Mesendoderm (in vitro differentiated cells): ENCODE data around the gene BRD3OS.
A peak's percentile ranks its signal among the peaks of the same experiment; 100 is the strongest.

Source experiments
- DNase-seq: peaks from one replicate; pipeline ENCODE4 v3.0.0; 2013
- H2AK5ac ChIP-seq: 2 replicates; pipeline ENCODE4 v1.6.1; 2013; ENCODE audit warnings: low read length, inconsistent platforms
- H2BK120ac ChIP-seq: 2 replicates; pipeline ENCODE4 v1.6.1; 2013; ENCODE audit warnings: low read depth, mild to moderate bottlenecking, low read length, moderate library complexity, mixed read lengths
- H2BK15ac ChIP-seq: replicated peaks from 2 replicates; pipeline ENCODE4 v1.6.1; 2013; ENCODE audit warnings: low read depth, mild to moderate bottlenecking, moderate library complexity
- H2BK5ac ChIP-seq: 2 replicates; pipeline ENCODE4 v1.6.1; 2013; ENCODE audit warnings: low read length, inconsistent platforms
- H3K18ac ChIP-seq: 2 replicates; pipeline ENCODE4 v1.6.1; 2013; ENCODE audit warnings: mild to moderate bottlenecking, low read length, mixed read lengths
- H3K23ac ChIP-seq: one replicate; pipeline ENCODE4 v1.6.1; 2013; ENCODE audit warnings: low read length
- H3K27ac ChIP-seq: 2 replicates; pipeline ENCODE4 v1.5.1; 2013; ENCODE audit warnings: low read depth, mild to moderate bottlenecking, inconsistent platforms, low read length, moderate library complexity
- H3K27me3 ChIP-seq: 2 replicates; pipeline ENCODE4 v1.6.1; 2013; ENCODE audit warnings: low read length, control low read depth, mild to moderate bottlenecking, inconsistent platforms; ENCODE audit not compliant: insufficient read depth, poor library complexity
- H3K36me3 ChIP-seq: 2 replicates; pipeline ENCODE4 v1.6.1; 2013; ENCODE audit warnings: low read length, inconsistent platforms; ENCODE audit not compliant: control insufficient read depth, insufficient read depth
- H3K4ac ChIP-seq: one replicate; pipeline ENCODE4 v1.6.1; 2013; ENCODE audit warnings: low read depth, mild to moderate bottlenecking, low read length, moderate library complexity
- H3K4me1 ChIP-seq: 2 replicates; pipeline ENCODE4 v1.6.1; 2013; ENCODE audit warnings: low read depth, low read length, inconsistent platforms; ENCODE audit not compliant: control insufficient read depth
- H3K4me2 ChIP-seq: 2 replicates; pipeline ENCODE4 v1.6.1; 2013; ENCODE audit warnings: low read length
- H3K4me3 ChIP-seq: 2 replicates; pipeline ENCODE4 v1.5.1; 2013; ENCODE audit warnings: mild to moderate bottlenecking, low read length
- H3K56ac ChIP-seq: one replicate; pipeline ENCODE4 v1.6.1; 2013; ENCODE audit warnings: low read length
- H3K79me1 ChIP-seq: 2 replicates; pipeline ENCODE4 v1.6.1; 2013; ENCODE audit warnings: low read length, inconsistent platforms
- H3K79me2 ChIP-seq: 2 replicates; pipeline ENCODE4 v1.6.1; 2013; ENCODE audit warnings: mild to moderate bottlenecking, low read length; ENCODE audit not compliant: control insufficient read depth, insufficient read depth
- H3K9ac ChIP-seq: 2 replicates; pipeline ENCODE4 v1.6.1; 2013; ENCODE audit warnings: low read length, inconsistent platforms
- H4K5ac ChIP-seq: one replicate; pipeline ENCODE4 v1.6.1; 2013; ENCODE audit warnings: low read length
- H4K8ac ChIP-seq: one replicate; pipeline ENCODE4 v1.6.1; 2013; ENCODE audit warnings: low read depth, mild to moderate bottlenecking, control low read depth, low read length, moderate library complexity
- WGBS: extraction: QIAGEN DNeasy Blood & Tissue Kit; methylation state at CpG from one replicate; pipeline ENCODE4 v1.1.7; 2013; ENCODE audit warnings: low lambda C conversion rate, missing lambda C conversion rate; ENCODE audit not compliant: insufficient coverage; ENCODE audit errors: extremely low coverage; 5-methylcytosine and 5-hydroxymethylcytosine counted together

BRD3OS gene

DNA sequence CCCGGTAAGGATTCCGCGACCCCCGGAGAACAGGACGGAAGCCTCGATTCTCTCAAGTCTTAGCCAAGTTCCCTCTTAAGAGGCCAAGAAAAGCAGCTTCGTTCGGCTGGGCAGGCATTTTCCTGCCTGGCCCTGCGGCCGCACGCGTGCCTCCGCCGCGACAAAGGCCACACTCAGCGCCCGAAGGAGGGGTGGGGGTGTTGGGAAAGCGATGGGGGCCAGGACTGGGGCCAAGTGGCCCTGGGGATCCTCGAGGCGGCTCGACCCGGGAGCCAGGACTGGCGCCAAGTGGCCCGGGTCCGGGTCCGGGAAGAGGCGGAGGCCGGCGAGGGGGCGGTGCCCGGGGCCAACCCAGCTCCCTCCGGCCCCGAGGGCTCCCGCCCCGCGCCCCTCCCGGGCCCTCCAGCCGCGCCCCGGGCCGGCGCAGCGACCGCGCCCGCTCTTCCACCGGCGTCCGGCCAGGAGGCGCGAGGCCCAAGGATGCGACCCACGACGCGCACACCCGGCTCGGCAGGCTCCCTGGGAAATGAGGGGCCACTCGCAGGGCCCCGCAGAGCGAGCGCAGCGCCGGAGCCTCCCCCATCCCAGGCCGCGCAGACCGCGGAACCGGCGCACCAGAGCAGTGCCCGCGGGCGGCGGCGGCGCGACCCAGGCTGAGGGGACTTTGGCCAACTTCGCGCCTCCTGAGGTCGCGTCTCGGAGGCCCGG is 33.9 kb upstream of the BRD3OS start:
- Histone ChIP-seq H2BK15ac (no peak overlapping the region), H3K4me2 (peak overlapping the region; percentile 65), H2BK120ac (no peak overlapping the region), H3K79me1 (peaks cover 13% of the 10 kb centered on the region), H3K4me3 (peak overlapping the region; percentile 74), H4K5ac (no peak overlapping the region), H3K27ac (no peak overlapping the region), H3K18ac (peak overlapping the region; percentile 65), H3K9ac (peak overlapping the region; percentile 87), H2AK5ac (no peak overlapping the region), H3K4ac (no peak overlapping the region), H3K56ac (peak overlapping the region; percentile 93), H3K4me1 (no peaks in the 10 kb centered on the region), H3K23ac (peak overlapping the region; percentile 98), H2BK5ac (no peak overlapping the region), H3K79me2 (peaks cover 17% of the 10 kb centered on the region), H3K27me3 (no peaks in the 10 kb centered on the region), H4K8ac (no peak overlapping the region), H3K36me3 (no peaks in the 10 kb centered on the region)
- DNase-seq: peak; percentile 19
- no CpG with 5 or more reads among the region's 82 CpGs for WGBS

DNA sequence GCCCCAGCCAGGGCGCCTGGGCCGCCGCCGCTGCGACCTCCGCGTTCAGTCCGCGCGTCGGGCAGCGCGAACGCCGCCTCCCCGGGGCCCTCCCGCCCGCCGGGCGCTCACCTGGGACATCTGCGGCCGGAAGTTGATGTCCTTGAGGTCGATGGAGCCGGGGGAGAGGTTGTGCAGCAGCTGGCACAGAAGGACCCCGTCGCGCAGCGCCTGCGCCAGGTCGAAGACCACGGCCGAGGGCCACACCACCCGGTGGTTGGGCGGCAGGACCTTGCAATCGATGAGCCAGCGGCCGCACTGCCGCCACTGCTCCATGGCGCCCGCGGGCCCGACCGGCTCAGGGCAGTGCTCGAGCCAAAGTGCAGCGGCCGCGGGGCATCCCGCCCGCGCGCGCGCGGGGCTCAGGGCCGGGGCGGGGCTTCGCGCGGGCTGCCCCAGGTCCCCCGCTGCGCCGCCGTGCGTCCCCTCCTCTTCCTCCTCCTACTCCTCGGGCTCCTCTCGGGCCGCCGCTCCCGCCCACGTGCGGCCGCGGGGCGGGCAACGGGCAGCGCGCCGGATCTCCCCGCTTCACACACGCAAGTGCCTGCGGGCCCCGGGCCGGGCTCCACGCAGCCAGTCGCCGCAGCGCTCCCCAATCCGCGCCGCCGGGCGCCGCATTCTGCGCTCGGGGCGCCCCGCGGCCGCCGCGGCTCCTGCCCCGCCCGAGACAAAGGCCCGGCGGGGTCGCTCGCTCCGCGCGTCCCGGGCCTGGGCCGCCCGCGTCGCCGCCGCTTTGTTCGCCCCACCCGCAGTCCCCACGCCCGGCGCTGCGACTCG is 33.1 kb upstream of the BRD3OS start, which contains the start of gene VAV2:
VAV2 (minus strand) TSS at position 361 of the 816 bp plus-strand sequence; CDS start at position 315, 46 bp downstream.
- no CpG with 5 or more reads among the region's 124 CpGs for WGBS
- H3K9ac ChIP-seq: peak within 1 kb of the TSS; percentile 89
- peak within 1 kb of the TSS; percentile 98 for H3K23ac ChIP-seq
- no peak within 1 kb of the TSS for H4K5ac ChIP-seq
- H3K4me3 ChIP-seq: peak within 1 kb of the TSS; percentile 74
- peak within 1 kb of the TSS; percentile 92 for H4K8ac ChIP-seq
- H3K79me2 ChIP-seq: peaks cover 15% of the 10 kb centered on the region
- H3K4me2 ChIP-seq: peak within 1 kb of the TSS; percentile 99
- peak within 1 kb of the TSS; percentile 94 for H3K18ac ChIP-seq
- peak; percentile 65 for DNase-seq
- H2BK5ac ChIP-seq: peak within 1 kb of the TSS; percentile 77
- H3K79me1 ChIP-seq: peaks cover 10% of the 10 kb centered on the region
- H3K27ac ChIP-seq: peak within 1 kb of the TSS; percentile 42
- no peak within 1 kb of the TSS for H2BK15ac ChIP-seq
- H3K27me3 ChIP-seq: no peaks in the 10 kb centered on the region
- H3K56ac ChIP-seq: peak within 1 kb of the TSS; percentile 96
- no peaks in the 10 kb centered on the region for H3K4me1 ChIP-seq
- peak within 1 kb of the TSS; percentile 89 for H3K4ac ChIP-seq
- peak within 1 kb of the TSS; percentile 52 for H2BK120ac ChIP-seq
- H3K36me3 ChIP-seq: no peaks in the 10 kb centered on the region
- H2AK5ac ChIP-seq: peak within 1 kb of the TSS; percentile 14

DNA sequence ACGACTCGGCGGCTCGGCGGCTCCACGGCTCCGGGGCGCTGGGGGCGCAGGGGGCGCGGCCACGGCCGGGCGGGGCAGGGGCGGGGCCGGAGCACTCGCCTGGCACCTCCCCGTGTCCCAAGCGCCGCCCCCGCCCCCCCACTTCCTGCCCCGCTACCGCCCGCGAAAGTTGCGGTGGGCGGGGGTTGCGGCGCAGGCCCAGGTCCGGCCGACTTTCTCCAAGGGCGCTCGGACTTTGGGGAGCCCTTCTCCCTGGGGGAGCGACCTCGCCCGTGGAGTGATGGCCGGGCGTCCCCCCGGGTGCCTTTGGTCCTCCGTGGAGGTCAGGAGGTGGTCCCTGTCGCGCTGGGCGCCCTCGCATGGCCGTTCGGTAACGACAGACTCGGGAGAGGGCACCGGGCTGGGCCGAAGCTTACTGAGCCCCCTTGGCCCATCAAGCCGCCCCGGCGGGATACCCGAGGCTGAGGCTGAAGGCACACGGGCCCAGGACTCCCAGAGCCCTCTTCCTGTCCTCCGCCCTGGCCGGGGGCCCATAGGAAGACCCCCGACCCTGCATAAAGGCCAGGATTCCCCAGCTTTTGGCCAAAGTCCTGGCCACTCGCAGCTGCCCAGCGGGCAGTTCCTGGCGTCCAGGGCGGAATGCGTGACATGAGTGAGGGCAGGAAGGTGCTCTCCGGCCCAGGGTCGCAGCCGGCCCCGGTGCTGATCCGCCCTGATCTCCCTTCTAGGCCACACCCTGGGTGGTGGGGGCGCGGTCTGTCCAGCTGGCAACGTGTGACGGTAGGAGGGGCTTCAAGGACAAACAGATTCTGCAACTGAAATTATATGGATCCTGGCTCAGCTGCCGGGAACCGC is 32.3 kb upstream of the BRD3OS start:
- H3K4me2 ChIP-seq: peak overlapping the region; percentile 99
- H2AK5ac ChIP-seq: peak overlapping the region; percentile 14
- H2BK5ac ChIP-seq: peak overlapping the region; percentile 77
- H2BK15ac ChIP-seq: no peak overlapping the region
- no peaks in the 10 kb centered on the region for H3K27me3 ChIP-seq
- H2BK120ac ChIP-seq: peak overlapping the region; percentile 16
- H4K8ac ChIP-seq: no peak overlapping the region
- peak overlapping the region; percentile 65 for H3K4me3 ChIP-seq
- H3K56ac ChIP-seq: peak overlapping the region; percentile 96
- H3K79me2 ChIP-seq: peaks cover 12% of the 10 kb centered on the region
- H3K4me1 ChIP-seq: no peaks in the 10 kb centered on the region
- peak overlapping the region; percentile 98 for H3K23ac ChIP-seq
- peak overlapping the region; percentile 42 for H3K27ac ChIP-seq
- H3K18ac ChIP-seq: peak overlapping the region; percentile 94
- peak overlapping the region; percentile 89 for H3K9ac ChIP-seq
- peak; percentile 75 for DNase-seq
- WGBS: no CpG with 5 or more reads among the region's 74 CpGs
- no peak overlapping the region for H4K5ac ChIP-seq
- no peaks in the 10 kb centered on the region for H3K36me3 ChIP-seq
- peak overlapping the region; percentile 89 for H3K4ac ChIP-seq
- peaks cover 9% of the 10 kb centered on the region for H3K79me1 ChIP-seq

DNA sequence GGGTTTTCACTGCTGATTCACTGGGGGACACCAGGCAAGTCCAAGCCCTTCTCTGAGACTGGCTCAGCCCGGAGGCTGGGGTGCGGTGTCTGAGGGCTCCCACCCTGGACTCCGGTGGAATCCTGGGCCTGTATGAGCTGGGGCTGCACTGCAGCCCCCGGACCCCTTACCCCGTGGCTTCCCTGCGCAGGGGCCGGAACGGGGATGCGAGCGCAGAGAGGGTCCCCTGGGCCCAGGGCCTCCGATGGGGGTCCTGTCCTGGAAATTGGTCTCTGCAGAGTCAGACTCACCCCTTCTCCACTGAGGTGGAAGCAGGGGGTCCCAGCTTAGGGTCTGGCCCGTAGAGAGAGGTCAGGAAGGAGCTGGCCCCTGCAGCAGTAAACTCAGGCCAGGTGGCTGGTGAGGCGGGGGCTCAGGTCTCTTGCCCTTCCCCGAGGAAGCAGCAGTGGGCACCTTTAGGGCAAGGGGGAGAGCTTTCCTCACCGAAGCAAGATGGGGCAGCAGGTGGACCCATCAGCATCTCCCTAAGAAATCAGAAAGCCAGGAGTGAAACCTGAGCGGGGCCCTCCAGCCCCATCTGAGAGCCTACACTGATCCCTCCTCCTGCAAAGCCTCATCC is 31.5 kb upstream of the BRD3OS start:
- no peak overlapping the region for H3K4me2 ChIP-seq
- peaks cover 6% of the 10 kb centered on the region for H3K79me1 ChIP-seq
- H3K9ac ChIP-seq: peak overlapping the region; percentile 89
- no peak overlapping the region for H4K8ac ChIP-seq
- no peaks in the 10 kb centered on the region for H3K36me3 ChIP-seq
- H3K18ac ChIP-seq: no peak overlapping the region
- no peaks in the 10 kb centered on the region for H3K27me3 ChIP-seq
- H3K4ac ChIP-seq: no peak overlapping the region
- no peak overlapping the region for H2BK15ac ChIP-seq
- no peak overlapping the region for H2BK5ac ChIP-seq
- no peak overlapping the region for H3K4me3 ChIP-seq
- peaks cover 8% of the 10 kb centered on the region for H3K79me2 ChIP-seq
- no CpG with 5 or more reads among the region's 16 CpGs for WGBS
- peak overlapping the region; percentile 96 for H3K56ac ChIP-seq
- no peak overlapping the region for H3K23ac ChIP-seq
- H2BK120ac ChIP-seq: no peak overlapping the region
- H4K5ac ChIP-seq: no peak overlapping the region
- H2AK5ac ChIP-seq: no peak overlapping the region
- H3K4me1 ChIP-seq: no peaks in the 10 kb centered on the region
- no peak for DNase-seq
- no peak overlapping the region for H3K27ac ChIP-seq

DNA sequence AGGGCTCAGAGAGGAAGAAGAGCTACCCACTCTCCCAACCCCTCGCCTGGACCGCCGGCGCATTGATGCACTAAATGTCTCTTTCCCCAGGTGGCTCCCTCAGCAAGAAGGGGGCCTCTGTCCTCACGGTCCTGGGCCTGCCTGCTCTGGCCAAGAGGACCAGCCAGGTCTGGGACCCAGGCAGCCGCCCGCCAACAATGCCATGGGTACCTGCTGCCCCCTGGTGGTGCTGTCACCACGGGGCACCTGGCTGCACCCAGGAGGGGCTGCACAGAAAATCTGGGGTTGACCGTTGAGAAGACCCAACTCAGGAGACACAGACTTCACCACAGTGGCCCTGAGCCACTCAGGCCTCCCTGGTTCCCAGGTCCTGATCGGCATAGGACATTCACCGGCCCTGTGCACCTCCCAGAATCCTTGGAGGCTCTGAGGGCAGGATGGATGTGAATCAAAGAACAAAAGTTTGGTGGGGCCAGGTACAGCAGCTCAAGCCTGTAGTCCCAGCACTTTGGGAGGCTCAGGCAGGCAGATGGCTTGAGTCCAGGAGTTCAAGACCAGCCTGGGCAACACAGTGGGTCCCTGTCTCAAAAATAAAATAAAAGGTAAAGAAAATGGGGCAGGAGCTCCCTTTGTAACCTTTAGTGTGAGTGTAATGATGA is 30.8 kb upstream of the BRD3OS start:
- H3K79me1 ChIP-seq: peaks cover 6% of the 10 kb centered on the region
- no peak overlapping the region for H3K27ac ChIP-seq
- no peak overlapping the region for H4K5ac ChIP-seq
- H3K27me3 ChIP-seq: no peaks in the 10 kb centered on the region
- H3K4ac ChIP-seq: no peak overlapping the region
- no CpG with 5 or more reads among the region's 11 CpGs for WGBS
- no peak overlapping the region for H3K18ac ChIP-seq
- no peak overlapping the region for H2AK5ac ChIP-seq
- DNase-seq: peak; percentile 77
- no peak overlapping the region for H2BK5ac ChIP-seq
- no peak overlapping the region for H3K9ac ChIP-seq
- no peak overlapping the region for H2BK15ac ChIP-seq
- H2BK120ac ChIP-seq: no peak overlapping the region
- H3K4me2 ChIP-seq: no peak overlapping the region
- peak overlapping the region; percentile 30 for H3K56ac ChIP-seq
- no peaks in the 10 kb centered on the region for H3K4me1 ChIP-seq
- H3K23ac ChIP-seq: no peak overlapping the region
- H3K4me3 ChIP-seq: no peak overlapping the region
- H3K79me2 ChIP-seq: peaks cover 8% of the 10 kb centered on the region
- H3K36me3 ChIP-seq: no peaks in the 10 kb centered on the region
- no peak overlapping the region for H4K8ac ChIP-seq
